Fibroblast of lung (primary cell): ENCODE results near the gene FAAP100. TPM values are rescaled to one million over a fixed set of nuclear protein-coding genes. Genes with fewer than 3 reads are reported as not detected.

Experiments used
- DNase-seq, 2 donors: peaks; one replicate each; pipeline versions ENCODE4 v3.0.0 to v3.0.0-alpha.2; 2010; ENCODE audit warnings: low read depth in 2 of 2
- H2AFZ ChIP-seq: 2 replicates; pipeline ENCODE4 v1.5.1; 2012; ENCODE audit warnings: low read length, control low read depth, inconsistent platforms
- H3K27ac ChIP-seq: 2 replicates; pipeline ENCODE4 v1.5.1; 2011; ENCODE audit warnings: low read length, control low read depth; ENCODE audit not compliant: insufficient read depth
- H3K27me3 ChIP-seq: 2 replicates; pipeline ENCODE4 v1.5.1; 2011; ENCODE audit warnings: mild to moderate bottlenecking, low read length; ENCODE audit not compliant: control insufficient read depth, insufficient read depth
- H3K36me3 ChIP-seq: 2 replicates; pipeline ENCODE4 v1.5.1; 2011; ENCODE audit warnings: low read length; ENCODE audit not compliant: control insufficient read depth, insufficient read depth
- H3K4me1 ChIP-seq: 2 replicates; pipeline ENCODE4 v1.5.1; 2011; ENCODE audit warnings: low read length; ENCODE audit not compliant: control insufficient read depth, insufficient read depth; ENCODE audit errors: extremely low read depth
- H3K4me2 ChIP-seq: 2 replicates; pipeline ENCODE4 v1.5.1; 2011; ENCODE audit warnings: low read length, control low read depth; ENCODE audit not compliant: insufficient read depth; ENCODE audit errors: extremely low read depth
- H3K4me3 ChIP-seq, 4 experiments: fragments of 200-600 bp in 1 of 4; sonication (generic) in 1 of 4; replicated peaks in 1 of 4; 2 replicates each; pipeline ENCODE4 v1.5.1; 2011 to 2016; ENCODE audit warnings: low read length in 4 of 4, low read depth in 3 of 4, mild to moderate bottlenecking in 3 of 4, control low read depth in 2 of 4, inconsistent platforms in 1 of 4, mixed read lengths in 1 of 4; ENCODE audit not compliant: insufficient read depth in 1 of 4; ENCODE audit errors: control extremely low read depth in 1 of 4
- H3K79me2 ChIP-seq: 2 replicates; pipeline ENCODE4 v1.5.1; 2012; ENCODE audit warnings: mild to moderate bottlenecking, low read length, inconsistent platforms; ENCODE audit not compliant: control insufficient read depth, insufficient read depth
- H3K9ac ChIP-seq: 2 replicates; pipeline ENCODE4 v1.5.1; 2011; ENCODE audit warnings: mild to moderate bottlenecking, low read length, control low read depth; ENCODE audit not compliant: insufficient read depth
- H3K9me3 ChIP-seq: 2 replicates; pipeline ENCODE4 v1.5.1; 2012; ENCODE audit warnings: low read depth, low read length; ENCODE audit not compliant: control insufficient read depth, insufficient read depth
- H4K20me1 ChIP-seq: 2 replicates; pipeline ENCODE4 v1.5.1; 2011; ENCODE audit warnings: low read length; ENCODE audit not compliant: control insufficient read depth, insufficient read depth; ENCODE audit errors: extremely low read depth
- CTCF ChIP-seq, 2 donors: IDR thresholded peaks in 1 of 2; conservative IDR thresholded peaks in 1 of 2; 1 replicate in 1 of 2; 2 replicates in 1 of 2; pipeline ENCODE4 v1.5.1; 2011 to 2012; ENCODE audit warnings: low read length in 2 of 2, control low read depth in 1 of 2, inconsistent platforms in 1 of 2, low read depth in 1 of 2, mild to moderate bottlenecking in 1 of 2
- EZH2 ChIP-seq: IDR thresholded peaks from 2 replicates; pipeline ENCODE4 v1.5.1; 2012; ENCODE audit warnings: low read length, control low read depth, mild to moderate bottlenecking; ENCODE audit errors: missing control alignments
- polyA plus RNA-seq, 2 donors: library from polyadenylated mRNA; depleted of rRNA in 1 of 2; stranded (reverse) in 1 of 2; unstranded in 1 of 2; fragments of >200 nt; gene quantifications; 2 replicates each; pipeline ENCODE4 v1.2.1, GENCODE V29; 2011 to 2012; ENCODE audit warnings: missing spikeins in 1 of 2
- total RNA-seq: library from RNA; depleted of rRNA; stranded (reverse); fragments of >200 nt; gene quantifications from 2 replicates; pipeline ENCODE4 v1.2.1, GENCODE V29; 2014

The FAAP100 gene
- total and polyA plus RNA-seq, 2 donors (not counting 1 experiment from before 2014, with no cell fraction given): 6.7 to 10.4 TPM

GRCh38 chr17:81491761-81492160 lies 60.4 kb downstream of the FAAP100 start:
- Histone ChIP-seq H3K4me2 (no peak overlapping the region), H3K9me3 (no peaks in the 10 kb centered on the region), H3K27ac (no peak overlapping the region), H3K9ac (no peak overlapping the region), H3K4me1 (peaks cover 3% of the 10 kb centered on the region), H3K4me3 (no peak overlapping the region), H2AFZ (no peak overlapping the region), H4K20me1 (no peaks in the 10 kb centered on the region), H3K36me3 (no peaks in the 10 kb centered on the region), H3K79me2 (no peaks in the 10 kb centered on the region), H3K27me3 (peaks cover 8% of the 10 kb centered on the region)
- DNase-seq: no peak
- TF ChIP-seq CTCF (conservative IDR thresholded peaks at IDR 0.05 in 1 of 2, IDR thresholded peaks at IDR 0.05 in 1 of 2; ENCODE audit: low read depth in 1 of 2, low read length in 2 of 2) (no peak), EZH2 (no peak)

GRCh38 chr17:81491181-81491581 lies 61.0 kb downstream of the FAAP100 start:
- H3K9ac ChIP-seq: no peak overlapping the region
- H3K36me3 ChIP-seq: no peaks in the 10 kb centered on the region
- H3K9me3 ChIP-seq: no peaks in the 10 kb centered on the region
- no peak overlapping the region for H3K4me3 ChIP-seq
- no peak overlapping the region for H2AFZ ChIP-seq
- no peak overlapping the region for H3K27ac ChIP-seq
- H3K79me2 ChIP-seq: no peaks in the 10 kb centered on the region
- DNase-seq: no peak
- no peak overlapping the region for H3K4me2 ChIP-seq
- H4K20me1 ChIP-seq: no peaks in the 10 kb centered on the region
- peaks cover 8% of the 10 kb centered on the region for H3K27me3 ChIP-seq
- TF ChIP-seq CTCF (conservative IDR thresholded peaks at IDR 0.05 in 1 of 2, IDR thresholded peaks at IDR 0.05 in 1 of 2; ENCODE audit: low read depth in 1 of 2, low read length in 2 of 2) (no peak), EZH2 (no peak)
- H3K4me1 ChIP-seq: peaks cover 3% of the 10 kb centered on the region

GRCh38 chr17:81489998-81490992 lies 61.9 kb downstream of the FAAP100 start:
- Histone ChIP-seq H3K4me2 (no peak overlapping the region), H3K9me3 (no peaks in the 10 kb centered on the region), H4K20me1 (no peaks in the 10 kb centered on the region), H3K9ac (no peak overlapping the region), H3K79me2 (no peaks in the 10 kb centered on the region), H3K4me3 (no peak overlapping the region), H2AFZ (no peak overlapping the region), H3K36me3 (no peaks in the 10 kb centered on the region), H3K4me1 (peaks cover 3% of the 10 kb centered on the region), H3K27ac (no peak overlapping the region), H3K27me3 (peaks cover 8% of the 10 kb centered on the region)
- DNase-seq: no peak
- TF ChIP-seq EZH2 (no peak), CTCF (conservative IDR thresholded peaks at IDR 0.05 in 1 of 2, IDR thresholded peaks at IDR 0.05 in 1 of 2; ENCODE audit: low read depth in 1 of 2, low read length in 2 of 2) (no peak)

Other genes starting within 250 kb of the FAAP100 start
- gene BAHCC1, start 156.9 kb downstream of the FAAP100 start, total RNA-seq: 3.9 and 7.3 TPM in 2 replicates
- gene BAHCC1, start 156.9 kb downstream of the FAAP100 start, polyA plus RNA-seq: 1.5 and 1.8 TPM in 2 replicates
- 5,538 and 6,636 TPM in 2 replicates for gene ACTG1, start 39.6 kb downstream of the FAAP100 start, total RNA-seq
- 8,446 and 8,888 TPM in 2 replicates for gene ACTG1, start 39.6 kb downstream of the FAAP100 start, polyA plus RNA-seq
- 1.5 and 2.0 TPM in 2 replicates for gene FSCN2, start 24.0 kb downstream of the FAAP100 start, total RNA-seq
- 0.07 and 0.35 TPM in 2 replicates for gene FSCN2, start 24.0 kb downstream of the FAAP100 start, polyA plus RNA-seq
- gene NPLOC4, start 84.8 kb upstream of the FAAP100 start, total RNA-seq: 49.8 and 51.0 TPM in 2 replicates
- 62.5 and 82.8 TPM in 2 replicates for gene NPLOC4, start 84.8 kb upstream of the FAAP100 start, polyA plus RNA-seq
- 1.0 and 3.0 TPM in 2 replicates for gene TSPAN10, start 84.8 kb upstream of the FAAP100 start, total RNA-seq
- gene TSPAN10, start 84.8 kb upstream of the FAAP100 start, polyA plus RNA-seq: 0.94 and 1.3 TPM in 2 replicates
- 0.17 TPM in 1 of 2 replicates, not detected in the other for gene PDE6G, start 104.2 kb upstream of the FAAP100 start, total RNA-seq
- 0.64 and 0.75 TPM in 2 replicates for gene PDE6G, start 104.2 kb upstream of the FAAP100 start, polyA plus RNA-seq
- gene OXLD1, start 114.3 kb upstream of the FAAP100 start, total RNA-seq: 34.2 and 45.6 TPM in 2 replicates
- gene OXLD1, start 114.3 kb upstream of the FAAP100 start, polyA plus RNA-seq: 8.8 and 11.6 TPM in 2 replicates
- 6.2 and 6.9 TPM in 2 replicates for gene CCDC137, start 114.4 kb upstream of the FAAP100 start, total RNA-seq
- 9.8 and 13.3 TPM in 2 replicates for gene CCDC137, start 114.4 kb upstream of the FAAP100 start, polyA plus RNA-seq
- gene ARL16, start 131.4 kb upstream of the FAAP100 start, total RNA-seq: 22.3 and 28.1 TPM in 2 replicates
- gene ARL16, start 131.4 kb upstream of the FAAP100 start, polyA plus RNA-seq: 35.8 and 55.8 TPM in 2 replicates
- gene HGS, start 131.7 kb upstream of the FAAP100 start, total RNA-seq: 55.2 and 65.7 TPM in 2 replicates
- 43.1 and 81.1 TPM in 2 replicates for gene HGS, start 131.7 kb upstream of the FAAP100 start, polyA plus RNA-seq
- 6.4 and 11.2 TPM in 2 replicates for gene MRPL12, start 151.0 kb upstream of the FAAP100 start, total RNA-seq
- 46.8 and 75.2 TPM in 2 replicates for gene MRPL12, start 151.0 kb upstream of the FAAP100 start, polyA plus RNA-seq
- 2.8 and 5.8 TPM in 2 replicates for gene SLC25A10, start 159.9 kb upstream of the FAAP100 start, total RNA-seq
- gene SLC25A10, start 159.9 kb upstream of the FAAP100 start, polyA plus RNA-seq: 3.7 and 10.1 TPM in 2 replicates